Measurements from ENCODE around the gene CFAP43.

The CFAP43 gene

DNA sequence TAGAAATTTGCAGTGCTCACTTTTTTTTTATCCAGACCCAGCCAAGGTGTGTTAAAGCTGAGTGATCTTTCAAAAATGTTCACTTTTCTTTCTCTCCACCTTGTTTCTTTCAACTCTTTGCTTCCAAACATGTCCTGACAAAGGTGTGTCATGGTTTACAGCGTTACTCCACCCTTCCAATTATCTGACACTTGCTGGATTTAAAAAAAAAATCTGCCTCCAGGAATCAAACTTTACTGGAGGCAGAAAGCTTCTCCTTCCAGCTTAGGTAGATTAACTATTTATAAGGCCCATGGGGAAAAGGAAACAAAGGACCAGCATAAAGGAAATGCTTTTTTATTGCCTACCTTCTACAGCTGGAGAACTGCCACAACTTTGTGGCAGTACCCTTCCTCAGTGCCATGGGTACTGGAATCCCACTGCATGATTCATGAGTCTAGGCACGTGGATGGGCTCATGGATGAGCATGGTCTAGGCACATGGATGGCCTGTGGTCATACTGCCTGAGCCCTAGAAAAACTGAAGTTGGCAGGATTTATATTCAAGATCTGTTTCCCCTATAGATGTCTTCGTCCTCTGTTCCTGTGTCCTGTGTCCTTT, 146.3 kb downstream of the CFAP43 start, which contains the start of gene COL17A1:
COL17A1 (minus strand) TSS at position 80 of the 600 bp plus-strand sequence. CDS start 5,207 bp downstream, outside the sequence.
- DNase-seq, result no peak

DNA sequence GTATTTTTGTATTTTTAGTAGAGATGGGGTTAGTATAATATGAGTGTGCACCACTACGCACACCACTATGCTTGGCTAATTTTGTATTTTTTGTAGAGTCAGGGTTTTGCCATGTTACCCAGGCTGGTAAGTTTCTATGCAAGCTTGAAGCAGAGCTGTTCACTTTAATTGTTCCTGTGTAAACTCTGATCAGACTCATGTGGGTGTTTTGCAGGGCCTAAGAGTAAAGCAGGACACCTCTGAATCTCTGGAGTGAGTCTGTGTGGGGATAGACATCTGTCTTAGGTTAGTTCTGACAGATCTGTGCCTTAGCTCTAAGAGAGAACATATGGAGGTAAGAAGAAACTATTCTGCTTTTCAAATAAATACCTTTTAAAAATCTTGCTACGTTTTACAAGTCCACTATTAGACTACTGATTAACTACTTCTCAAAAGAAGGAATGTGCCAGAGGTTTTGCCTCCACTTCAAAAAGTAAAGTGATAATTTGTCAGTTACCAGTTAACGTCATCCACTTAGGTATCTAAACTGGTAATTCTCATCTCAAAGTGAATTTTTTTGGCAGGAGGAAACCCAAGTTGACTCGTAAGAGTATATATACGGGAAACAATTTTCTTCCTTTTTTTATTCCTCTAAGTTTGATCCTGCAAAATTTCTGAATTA, 147.6 kb downstream of the CFAP43 start:
- DNase-seq, result no peak

DNA sequence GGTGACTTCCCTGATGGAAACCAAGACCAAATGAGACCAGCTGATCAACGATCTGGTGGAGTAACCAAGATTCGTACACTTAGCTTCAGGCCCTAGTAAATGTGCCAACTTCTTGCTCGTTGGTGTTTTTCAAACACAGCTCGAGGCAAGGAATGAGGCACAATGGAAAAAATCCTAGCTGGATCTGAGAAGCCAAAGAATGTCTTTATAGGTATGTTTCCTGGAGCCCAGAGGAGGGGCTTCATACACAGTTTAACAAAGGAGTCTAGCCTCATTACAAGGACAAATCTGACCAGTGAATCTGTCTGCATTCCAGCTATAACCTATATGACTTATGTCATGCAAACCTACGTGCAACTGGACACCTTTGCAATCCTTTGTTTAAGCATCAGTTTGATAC, 150.2 kb downstream of the CFAP43 start:
- no peak for DNase-seq

DNA sequence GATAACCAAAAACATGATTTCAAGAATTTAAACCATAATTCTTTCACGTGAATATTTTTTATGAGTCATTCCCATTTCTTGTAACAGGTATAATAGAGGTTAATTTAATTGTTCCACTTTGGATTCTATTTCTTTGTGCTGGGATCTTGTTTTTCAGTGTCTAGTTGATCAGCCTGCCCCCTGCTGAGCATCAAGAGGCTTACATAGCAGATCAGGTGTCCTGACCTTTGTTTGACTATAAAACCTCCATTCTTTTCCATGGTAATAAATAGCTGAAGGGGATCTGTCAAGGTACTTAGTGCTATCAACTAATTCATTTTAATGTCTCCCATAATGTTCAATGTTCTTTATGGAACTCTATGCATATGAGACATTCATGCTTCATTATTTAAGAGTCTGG, 151.4 kb downstream of the CFAP43 start:
- peak; percentile 58 for DNase-seq

Data from hematopoietic multipotent progenitor cell treated with erythropoietin and hydrocortisone succinate and interleukin-3 and kit ligand, for 8 days (in vitro differentiated cells).